Measurements from ENCODE around the gene MEIS2.
A peak's percentile ranks its signal among the peaks of the same experiment; 100 is the strongest.

Gene MEIS2

DNA sequence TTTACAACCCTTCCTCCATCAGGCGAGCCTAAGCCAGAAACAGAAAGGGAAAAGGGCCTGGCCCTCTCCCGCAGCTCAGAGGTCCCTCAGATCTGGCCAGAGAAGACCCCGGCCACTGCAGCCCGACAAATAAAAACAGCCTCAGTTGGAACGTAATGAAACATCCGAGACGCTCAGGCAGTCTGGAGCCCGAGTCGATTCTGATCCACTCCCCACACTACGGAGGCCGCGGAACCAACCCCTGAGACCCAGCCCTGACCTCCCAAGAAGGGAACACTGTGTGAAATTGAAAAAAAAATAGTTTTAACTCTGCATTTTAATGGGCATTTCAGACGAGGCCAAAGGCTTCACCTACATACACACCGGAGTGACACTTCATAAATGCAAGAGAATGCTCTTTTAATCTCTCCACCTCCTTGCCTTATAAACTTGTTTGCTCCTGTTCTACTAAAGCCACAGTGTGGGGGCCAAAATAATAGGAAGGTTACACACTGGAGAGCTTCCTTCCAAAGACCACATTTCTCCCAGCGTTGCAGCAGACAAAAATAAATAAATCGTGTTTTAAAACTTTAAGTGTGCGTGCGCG is 3.7 kb downstream of the MEIS2 start:
- DNase-seq: no peak

DNA sequence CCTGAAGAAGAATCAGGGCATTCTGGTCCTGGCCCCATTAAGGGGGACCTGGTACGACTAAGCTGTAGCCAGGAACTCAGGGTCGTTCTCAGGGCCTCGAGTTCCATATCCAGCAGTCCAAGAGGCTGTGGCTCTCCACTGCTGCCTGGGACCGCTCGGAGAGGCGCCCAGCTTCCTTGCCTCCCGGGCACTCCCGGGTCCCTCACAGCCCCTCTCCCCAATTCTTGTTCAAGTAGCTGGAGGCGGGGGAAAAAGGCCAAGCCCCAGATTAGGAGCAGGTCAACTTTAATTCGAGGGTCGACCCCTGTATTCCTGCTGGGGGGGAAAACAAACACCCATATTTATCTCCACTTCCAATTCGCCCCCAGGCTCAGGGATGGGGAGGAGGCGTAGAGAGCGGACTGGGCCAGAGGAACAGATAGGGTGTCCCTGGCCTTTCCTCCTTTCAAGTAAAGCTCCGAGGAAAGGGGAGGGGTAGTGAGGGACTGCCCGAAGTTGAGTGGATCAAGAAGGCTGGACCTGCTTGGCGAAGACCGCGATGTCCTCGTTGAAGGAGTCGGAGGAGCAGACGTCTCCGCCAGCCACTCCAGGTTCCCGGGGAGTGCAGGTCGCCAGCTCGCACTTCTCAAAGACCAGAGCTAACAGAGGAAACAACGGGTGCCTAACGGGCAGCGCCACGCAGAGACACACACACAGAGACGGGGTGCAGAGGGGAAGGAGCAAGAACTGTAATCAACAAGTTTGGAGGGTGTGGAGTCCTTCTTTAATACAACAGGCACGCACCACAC is 4.4 kb downstream of the MEIS2 start:
- no peak for DNase-seq

DNA sequence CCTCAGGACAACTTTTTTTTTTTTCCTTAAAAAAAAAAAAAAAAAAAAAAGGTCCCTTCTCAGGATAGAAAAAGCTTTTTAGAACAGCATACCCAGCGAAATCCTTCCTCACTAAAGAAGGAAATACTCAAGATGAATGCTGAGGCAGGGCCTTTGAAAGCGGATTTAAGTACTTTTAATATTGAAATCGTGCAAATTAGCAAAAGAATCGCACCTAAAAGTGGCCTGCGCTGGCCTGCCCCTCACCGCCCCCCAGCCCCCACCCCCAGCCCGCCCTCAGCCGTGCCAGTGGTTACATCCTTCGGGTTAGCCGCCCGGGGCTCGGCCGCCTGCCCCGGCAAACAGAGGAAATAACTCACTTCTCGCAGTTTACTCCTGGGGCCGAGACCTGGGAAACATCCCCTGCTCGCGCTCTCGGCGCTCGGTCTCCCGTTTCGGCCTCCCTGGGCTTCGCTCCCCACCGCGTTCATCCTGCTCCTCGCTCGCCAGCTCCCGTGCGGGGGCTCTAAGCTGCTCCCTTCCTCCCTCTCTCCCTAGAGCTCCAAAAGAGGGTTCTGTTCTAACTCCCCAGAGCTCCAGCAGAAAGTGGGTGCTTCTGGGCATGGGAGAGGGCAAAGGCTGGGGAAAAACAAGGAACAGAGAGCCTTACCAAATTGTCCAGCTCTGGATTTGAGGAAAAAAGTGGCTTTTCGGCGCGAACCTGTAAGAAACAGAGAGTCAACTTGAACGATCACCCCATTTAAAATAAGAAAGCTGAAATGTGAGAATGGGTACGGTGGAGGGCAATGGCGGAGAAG is 5.2 kb downstream of the MEIS2 start:
- no peak for DNase-seq

DNA sequence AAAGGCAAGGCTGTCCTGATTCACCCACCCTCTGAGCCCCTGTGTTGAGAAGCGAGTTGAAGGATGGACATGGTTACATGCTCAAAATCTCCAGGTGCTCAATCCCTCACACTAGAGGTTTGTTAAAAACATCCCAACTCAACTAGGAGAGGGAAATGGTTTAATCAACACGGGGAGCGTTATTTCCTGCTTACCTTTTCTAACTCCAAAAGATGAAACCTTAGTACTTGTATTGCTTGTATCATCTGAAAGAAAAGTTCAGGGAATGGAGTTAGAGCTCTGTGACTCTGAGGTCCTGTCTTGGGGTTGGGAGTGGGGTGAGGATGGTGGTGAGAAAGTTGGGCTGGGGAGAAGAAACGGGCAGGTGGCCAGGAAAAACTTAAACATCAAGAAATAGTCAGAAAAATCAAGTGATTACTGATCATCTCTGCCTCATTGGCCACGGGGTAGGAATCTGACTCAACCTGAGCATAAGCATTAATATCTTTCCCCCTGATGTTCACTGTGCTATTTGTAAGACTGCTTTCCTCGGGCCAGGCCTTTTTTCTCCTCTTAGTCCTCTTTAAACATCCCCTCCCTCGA is 5.9 kb downstream of the MEIS2 start:
- DNase-seq: no peak

DNA sequence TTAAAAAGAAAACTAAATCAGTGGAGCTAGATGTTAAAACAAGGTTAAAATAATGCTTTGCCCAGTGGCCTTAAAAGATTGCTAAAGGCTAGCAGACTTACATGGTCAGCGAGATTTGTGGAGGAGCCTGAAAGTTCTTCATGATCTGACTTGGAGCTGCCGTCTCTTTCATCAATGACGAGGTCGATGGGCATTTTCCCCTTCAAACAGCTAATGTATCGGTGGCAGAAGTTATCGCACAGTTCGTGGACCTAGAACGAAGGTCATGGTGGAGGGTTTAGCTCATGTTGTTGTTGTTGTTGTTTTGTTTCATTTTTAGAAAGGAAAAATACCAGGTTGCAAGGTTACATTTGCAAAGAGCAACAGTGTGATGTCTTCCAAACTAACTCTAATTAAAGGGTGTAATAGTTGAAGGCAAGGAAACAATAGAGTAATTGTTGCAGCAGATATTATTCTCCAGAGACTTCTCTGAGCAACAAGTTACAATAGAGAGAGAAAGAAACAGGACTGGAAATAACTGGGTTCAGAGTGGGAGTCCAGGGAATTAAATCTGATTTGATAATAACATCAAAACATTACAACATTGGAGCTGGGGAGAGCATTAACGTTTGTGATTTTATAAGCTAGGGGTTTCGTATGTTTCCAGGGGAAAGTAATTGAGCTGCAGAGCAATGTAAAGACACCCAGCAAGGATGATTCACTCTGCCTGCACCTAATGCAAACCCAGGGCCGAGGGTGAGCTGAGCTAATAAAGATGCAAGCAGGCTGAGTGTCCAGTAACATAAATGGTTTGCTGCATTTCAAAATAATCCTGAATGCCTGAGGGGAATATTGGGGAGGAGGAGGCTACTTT is 6.6 kb downstream of the MEIS2 start:
- no peak for DNase-seq

DNA sequence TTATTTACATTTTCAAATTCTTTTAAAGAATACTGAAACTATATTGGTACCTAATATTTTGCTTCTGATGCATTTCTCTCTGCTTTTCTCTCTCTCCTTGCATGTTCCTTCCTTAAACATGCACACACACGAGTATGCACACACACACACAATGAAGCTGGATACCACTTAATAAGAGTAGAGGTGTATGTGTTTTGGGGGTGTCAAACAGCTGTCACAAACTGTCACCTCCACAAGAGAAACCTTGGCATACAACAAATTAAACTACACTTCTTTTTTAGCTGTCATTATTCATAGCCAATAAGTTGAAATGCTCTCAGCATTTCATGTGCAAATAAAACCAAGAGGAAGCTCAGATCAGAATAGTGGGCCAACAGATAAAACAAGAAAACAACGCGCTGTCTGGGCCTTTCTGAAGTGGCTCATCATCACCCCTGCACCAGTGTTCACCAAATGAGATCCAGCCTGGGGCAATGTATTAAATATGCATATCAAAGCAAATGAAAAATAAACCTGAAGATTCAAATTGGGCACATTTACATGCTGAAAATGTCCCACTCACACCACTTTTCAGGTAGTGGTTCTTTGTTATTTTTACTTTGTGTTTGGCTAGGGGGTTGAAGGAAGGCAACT is 9.7 kb downstream of the MEIS2 start:
- no peak for DNase-seq

DNA sequence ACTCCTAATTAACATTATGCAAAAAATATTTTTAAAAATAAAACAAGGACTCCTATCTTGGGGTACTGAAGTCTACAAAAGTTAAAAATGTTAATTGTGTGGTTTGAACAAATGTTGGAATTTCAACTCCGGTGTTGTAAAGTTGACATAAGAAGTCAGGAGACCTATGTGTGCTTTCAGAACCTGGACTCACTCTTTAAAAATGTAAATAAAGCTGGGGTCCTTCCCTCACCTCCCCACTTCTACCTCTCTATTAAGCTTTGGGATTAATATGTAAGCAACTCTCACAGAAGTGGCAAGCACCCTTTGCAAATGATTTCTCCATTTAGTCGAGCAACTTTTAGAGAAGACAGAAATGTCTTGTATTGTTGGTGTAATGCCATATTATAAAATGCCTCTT is 11.9 kb downstream of the MEIS2 start:
- DNase-seq: no peak

DNA sequence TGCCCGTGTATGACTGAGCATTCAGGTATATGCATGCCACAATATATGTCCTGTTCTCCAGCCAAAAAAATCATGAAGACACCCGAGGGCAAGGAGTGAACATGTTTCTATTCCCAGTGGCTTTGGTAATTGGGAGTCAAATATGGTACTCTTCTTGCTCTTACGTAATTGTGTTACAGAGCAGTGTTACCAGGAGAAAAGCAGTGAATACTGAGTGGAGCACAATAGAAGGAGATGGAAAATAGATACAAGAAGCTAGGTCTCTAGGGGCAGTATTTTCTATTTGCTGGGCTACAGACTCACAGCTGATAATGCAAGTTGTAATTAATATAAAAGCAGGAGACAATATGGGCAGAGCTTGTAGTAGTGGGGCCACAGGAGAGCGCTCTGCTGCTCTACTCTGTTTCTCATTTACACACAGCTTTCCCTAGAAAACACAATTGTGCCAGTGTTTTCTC is 13.2 kb downstream of the MEIS2 start:
- DNase-seq: no peak

DNA sequence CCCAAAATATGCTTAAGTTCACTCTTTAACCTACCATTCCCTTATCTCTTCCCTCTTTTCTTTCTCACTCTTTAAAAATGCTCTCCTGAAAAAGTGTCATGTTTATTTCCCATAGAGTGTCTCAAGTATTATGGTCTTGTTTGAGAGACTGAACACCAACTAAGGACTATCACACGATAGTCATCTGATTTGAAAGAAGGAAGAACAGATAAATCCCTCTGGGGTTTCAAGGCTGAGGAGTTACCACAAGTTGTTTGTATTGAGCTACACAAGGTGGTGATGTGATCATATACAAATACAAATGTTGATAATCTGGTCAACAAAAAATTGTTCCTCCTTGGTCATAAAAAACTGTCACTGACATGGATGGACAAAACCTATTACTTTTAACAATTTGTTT is 13.8 kb downstream of the MEIS2 start:
- DNase-seq: no peak

DNA sequence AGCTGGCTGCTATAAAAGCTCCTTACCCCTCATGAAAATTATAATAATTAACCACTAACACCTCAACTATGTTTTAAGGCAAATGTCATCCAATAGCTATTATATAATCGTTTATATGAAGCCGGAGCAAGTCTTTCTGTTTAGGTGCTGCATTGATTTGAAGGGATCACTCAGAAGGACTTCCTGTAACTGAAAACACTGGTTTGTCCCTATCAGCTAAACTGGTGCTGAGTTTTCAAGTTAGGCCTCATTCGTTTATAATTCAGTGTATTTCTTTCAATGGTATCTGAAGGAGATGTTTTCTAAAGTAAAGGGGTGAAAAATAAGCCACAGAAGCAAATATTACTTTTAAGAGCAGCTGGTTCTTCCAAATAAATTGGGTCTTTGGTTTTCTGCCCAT is 14.2 kb downstream of the MEIS2 start:
- DNase-seq: no peak

DNA sequence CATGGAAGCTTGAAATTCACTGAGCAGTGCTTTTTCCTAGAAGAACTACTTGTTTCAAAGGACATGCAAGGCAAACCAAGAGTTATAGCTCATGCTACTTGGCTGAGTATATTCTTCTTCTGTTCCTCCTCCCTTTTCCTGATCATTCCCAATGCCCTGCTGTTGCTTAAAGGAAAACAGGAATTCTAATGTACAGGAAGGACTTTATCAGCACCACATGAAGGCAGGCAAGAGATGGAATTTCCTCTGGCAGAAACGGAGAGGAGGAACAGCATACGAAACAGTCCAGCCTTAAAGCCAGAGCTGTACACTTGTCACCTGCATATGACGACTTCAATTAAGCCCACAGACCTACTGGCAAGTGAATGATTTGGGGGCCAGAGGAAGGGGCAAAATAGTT is 15.7 kb downstream of the MEIS2 start:
- no peak for DNase-seq

DNA sequence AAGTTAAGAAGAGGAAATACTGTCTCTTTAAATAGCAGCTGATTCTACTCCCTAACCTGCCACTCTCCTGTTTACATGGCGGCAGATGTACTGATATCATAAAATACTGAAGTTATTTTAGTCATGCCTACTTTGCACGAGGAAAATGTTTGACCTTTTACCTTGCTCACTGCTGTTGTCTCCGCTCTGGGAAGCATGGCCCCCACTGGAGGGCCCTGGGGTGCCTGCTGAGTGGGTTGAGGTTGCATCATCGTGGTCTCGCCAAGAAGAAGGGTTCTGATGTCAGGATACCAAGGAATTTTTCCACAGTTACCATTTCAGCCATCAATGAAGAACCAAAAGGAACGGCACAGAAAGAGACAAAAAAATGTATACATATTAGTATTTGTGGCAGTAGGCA is 16.7 kb downstream of the MEIS2 start:
- no peak for DNase-seq

DNA sequence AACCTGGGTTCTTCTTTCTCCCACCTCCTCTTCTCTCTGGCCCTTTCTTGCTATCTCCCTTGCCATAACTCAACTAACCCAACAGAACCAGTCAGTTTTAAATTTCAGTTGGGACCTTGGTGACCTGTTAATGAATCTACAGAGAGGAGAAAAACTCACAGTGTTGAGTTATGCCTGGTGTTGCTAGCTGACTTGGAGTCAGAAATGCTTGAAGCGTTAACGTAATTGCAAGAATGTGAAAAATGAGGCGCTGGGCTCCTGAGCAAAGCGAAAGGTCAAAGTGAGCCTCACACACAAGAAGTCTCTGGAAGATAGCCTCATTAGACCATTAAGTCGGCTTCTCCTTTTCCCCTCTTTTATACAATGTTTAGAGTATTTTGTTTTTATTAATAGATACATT is 18.4 kb downstream of the MEIS2 start:
- no peak for DNase-seq

DNA sequence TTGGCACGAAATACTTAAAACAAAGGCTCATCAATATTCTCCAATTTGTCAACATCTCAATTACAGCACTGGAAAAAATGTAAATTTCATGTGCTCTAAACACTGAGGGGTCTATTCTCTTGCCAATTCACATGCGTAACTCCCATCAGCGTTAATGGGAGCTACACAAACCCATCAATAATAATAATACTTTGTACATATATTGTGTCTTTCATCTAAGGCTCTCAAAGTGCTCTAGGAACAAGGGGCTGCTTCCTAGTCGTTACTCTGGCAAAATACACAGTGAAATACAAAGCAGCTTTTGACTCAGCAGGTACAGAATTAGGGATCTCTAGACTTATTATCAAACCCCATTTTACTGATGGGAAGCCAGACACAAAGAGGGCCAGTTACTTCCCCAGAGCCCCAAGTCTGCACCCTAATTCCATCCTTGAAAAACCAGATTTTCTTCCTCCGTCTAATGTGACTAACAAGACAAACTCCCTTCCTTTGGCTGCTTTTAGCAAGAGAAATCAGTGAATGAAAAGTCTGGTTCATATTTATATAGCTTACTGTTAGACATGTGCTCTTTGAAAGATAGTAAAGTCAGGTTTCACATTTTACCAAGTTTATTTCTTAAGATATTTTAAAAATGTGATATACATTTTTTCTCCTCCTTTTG is 20.0 kb downstream of the MEIS2 start:
- DNase-seq: no peak

DNA sequence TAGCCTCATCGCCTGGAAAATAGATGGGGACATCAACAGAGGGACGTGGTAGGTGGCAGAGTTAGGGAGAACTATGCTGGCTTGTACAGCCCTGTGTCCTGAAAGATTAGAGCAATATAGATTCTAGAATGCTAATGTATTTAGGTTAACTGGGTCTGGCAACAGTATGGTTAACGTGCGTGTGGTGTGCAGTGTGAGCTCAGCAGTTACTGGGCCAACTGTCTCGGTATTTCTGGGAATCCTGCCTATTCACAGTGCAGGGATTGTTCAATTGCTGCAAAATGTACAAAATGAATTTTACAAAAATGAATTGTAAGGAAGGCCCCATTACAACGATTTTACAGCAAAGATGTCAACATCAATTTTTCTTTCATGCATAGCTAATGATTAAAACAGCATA is 20.6 kb downstream of the MEIS2 start:
- DNase-seq: peak; percentile 17

DNA sequence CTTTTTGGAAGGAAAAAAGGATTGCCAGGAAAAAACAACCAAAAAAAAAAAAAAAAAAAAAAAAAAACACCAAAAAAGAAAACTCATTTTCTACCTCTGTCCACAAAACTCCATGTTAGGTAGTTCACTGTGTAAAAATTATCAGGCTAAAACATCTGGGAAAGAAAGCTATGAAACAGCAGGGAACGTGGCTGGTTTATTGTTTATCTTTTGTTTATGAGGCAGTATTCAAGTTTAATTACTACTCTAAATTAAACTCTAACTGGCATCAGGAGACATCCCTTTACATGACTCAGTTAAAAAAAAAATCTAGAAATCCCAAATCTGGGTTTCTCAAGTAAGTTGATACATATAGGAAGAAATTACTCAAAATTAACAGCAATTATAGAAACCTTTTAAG is 21.8 kb downstream of the MEIS2 start:
- DNase-seq: no peak

DNA sequence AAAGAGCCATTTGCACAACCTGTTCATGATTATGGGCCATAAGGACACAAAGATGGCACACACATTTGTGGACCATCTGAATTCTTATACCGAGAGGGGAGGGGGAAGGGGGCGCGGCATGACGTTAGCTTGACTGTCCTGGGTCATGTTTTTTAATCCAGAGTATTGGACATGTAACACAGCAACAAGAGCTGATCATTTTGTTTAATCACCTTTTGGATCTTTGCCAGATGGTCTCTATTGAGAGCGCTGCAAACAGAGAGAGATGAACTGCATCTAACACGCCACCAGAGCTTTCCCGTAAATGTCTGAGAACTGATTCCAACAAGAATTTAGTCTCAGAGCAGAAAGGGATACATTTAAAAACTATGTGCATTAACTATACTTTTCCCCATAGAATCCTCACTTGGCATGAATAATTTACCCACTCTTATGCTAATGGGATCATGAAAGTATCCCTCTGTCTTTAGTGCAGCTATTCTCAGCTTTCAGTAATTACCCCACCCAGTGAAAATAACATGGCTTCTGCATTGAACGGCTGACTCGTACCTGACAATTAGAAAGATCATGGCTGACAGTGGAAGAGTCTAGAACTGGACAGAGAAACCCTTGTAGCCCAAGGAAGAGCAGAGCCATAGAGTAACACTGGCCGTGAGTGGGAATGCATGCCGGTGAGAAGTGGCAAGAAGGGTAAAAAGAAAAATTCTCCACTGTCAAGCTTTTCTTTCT is 22.6 kb downstream of the MEIS2 start:
- no peak for DNase-seq

DNA sequence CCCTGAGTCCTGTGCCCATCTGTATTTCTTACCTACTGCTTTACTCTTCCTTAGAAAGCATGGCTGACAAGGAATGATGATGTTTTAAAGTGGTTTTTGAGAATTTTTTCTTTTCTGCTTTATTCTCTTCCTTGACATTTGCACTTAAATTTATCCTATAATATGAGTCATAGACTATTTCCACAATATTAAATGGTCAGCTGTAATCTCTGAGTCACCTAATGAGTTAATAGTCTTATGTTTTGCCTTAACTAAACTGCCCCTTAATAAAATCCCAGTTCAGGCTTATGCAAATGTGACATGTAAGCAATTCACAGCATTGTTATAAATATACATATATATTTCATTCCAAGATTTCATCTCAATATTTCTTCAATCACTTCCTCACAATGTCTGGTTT is 23.8 kb downstream of the MEIS2 start:
- no peak for DNase-seq

DNA sequence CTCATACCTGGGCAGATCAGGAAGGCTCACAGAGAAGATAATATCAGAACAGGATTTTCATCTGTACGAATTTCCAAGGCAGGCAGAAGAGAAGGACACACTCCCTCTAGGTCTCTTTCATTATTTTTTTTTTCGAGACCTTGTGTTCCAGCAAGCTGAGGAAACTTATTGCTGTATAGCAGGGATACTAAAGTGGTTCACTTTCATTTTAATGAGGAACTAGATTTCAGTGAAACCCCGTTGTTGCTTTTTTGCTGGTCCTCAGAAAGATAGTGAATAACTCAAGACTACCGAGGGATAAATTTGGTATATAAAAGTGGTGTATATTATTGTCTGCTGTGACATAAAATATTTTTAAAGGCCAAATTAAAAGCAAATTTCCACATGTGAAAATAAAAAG is 24.6 kb downstream of the MEIS2 start:
- no peak for DNase-seq

DNA sequence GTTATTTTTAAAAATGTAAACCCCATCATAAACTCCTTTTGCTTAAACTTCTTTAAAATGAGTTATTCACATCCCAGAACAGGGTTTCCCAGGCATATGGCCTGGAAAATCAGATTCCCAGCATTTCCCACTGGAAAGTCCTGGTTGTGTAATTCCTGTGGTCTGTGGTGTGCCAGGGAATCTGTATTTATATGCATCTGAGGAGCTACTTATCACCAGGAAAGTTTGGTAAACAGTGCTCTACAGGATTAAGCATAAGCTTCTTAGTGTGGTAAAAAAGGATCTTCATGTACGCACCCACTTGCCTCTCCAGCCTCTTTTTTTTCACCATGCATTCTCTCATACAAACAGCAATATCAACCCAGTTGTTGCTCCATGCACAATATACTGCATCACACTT is 28.2 kb downstream of the MEIS2 start:
- no peak for DNase-seq

DNA sequence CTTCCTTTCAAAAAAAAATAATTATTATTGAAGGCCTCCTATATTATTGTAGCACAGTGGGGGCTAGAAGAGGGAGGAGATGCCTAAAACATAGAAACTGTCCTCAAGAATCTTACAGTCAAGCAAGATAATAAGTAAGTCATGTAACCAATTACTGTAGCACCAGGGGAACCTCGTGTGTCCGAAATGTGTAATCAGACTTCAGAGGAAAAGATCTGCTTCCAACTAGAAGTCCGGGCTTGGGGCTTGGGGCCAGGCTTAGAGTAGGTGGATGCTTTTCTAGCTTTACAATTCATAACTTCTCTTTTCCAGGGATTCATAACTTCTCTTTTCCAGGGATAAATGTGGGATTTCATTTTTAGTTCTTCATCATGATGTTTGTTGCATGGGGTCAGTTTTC is 29.2 kb downstream of the MEIS2 start:
- no peak for DNase-seq

All from NCI-H1694 (cell line).